Type B pancreatic cell (in vitro differentiated cells): Measurements from ENCODE around the gene COL2A1. TPM values are rescaled to one million over a fixed set of nuclear protein-coding genes. Genes with fewer than 3 reads are reported as not detected.
A peak's percentile ranks its signal among the peaks of the same experiment; 100 is the strongest.

Experiments used
- DNase-seq: peaks from one replicate; pipeline ENCODE4 v3.0.0; 2021; ENCODE audit warnings: mixed read lengths; ENCODE audit not compliant: unreplicated experiment; ENCODE audit errors: extremely low spot score
- H3K27ac Mint-ChIP-seq: 2 replicates; pipeline ENCODE4 v1.8.0; 2021; ENCODE audit warnings: mild to moderate bottlenecking, mixed read lengths
- H3K27me3 Mint-ChIP-seq: 2 replicates; pipeline ENCODE4 v1.8.0; 2021; ENCODE audit warnings: mixed read lengths
- H3K36me3 Mint-ChIP-seq: 2 replicates; pipeline ENCODE4 v1.8.0; 2021; ENCODE audit warnings: mixed read lengths
- H3K4me1 Mint-ChIP-seq: one replicate; pipeline ENCODE4 v1.8.0; 2021; ENCODE audit warnings: mixed read lengths; ENCODE audit not compliant: unreplicated experiment
- H3K4me3 Mint-ChIP-seq: 2 replicates; pipeline ENCODE4 v1.8.0; 2021; ENCODE audit warnings: mild to moderate bottlenecking, mixed read lengths
- H3K9me3 Mint-ChIP-seq: 2 replicates; pipeline ENCODE4 v1.8.0; 2021; ENCODE audit warnings: mixed read lengths
- total RNA-seq: library from RNA; stranded (reverse); gene quantifications from 2 replicates; pipeline ENCODE4 v1.2.1, GENCODE V29; 2021; ENCODE audit warnings: low replicate concordance
- TF ChIP-seq, protein P1 (sequence below): fragments of 200-600 bp; sonication (generic); conservative IDR thresholded peaks from 2 replicates; pipeline ENCODE4 v1.5.0; 2021; ENCODE audit warnings: antibody characterized with exemption, mild to moderate bottlenecking

COL2A1 gene
- total RNA-seq, 1 donor from 2014 or later = 227 TPM

DNA sequence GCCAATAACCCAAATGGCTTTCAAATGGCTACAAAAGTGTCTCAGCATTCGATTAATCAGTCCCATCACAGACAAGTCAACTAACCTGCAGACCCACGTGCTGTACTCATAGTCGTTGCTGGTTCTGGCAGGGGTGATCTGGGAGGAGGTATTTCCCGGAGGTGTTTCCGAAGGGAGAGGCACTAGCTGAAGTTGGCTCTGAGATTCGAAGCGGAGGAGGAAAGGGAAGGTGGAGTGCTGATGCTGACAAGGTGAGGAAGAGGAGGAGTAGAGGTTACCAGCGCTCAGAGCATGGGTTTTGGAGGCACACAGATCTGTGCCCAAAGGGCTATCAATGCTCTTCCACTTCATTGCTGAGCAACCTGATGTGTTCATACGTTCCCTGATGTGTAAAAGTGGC is 20.5 kb upstream of the COL2A1 start:
- no peaks in the 10 kb centered on the region for H3K27me3 Mint-ChIP-seq
- TF ChIP-seq, protein P1, sequence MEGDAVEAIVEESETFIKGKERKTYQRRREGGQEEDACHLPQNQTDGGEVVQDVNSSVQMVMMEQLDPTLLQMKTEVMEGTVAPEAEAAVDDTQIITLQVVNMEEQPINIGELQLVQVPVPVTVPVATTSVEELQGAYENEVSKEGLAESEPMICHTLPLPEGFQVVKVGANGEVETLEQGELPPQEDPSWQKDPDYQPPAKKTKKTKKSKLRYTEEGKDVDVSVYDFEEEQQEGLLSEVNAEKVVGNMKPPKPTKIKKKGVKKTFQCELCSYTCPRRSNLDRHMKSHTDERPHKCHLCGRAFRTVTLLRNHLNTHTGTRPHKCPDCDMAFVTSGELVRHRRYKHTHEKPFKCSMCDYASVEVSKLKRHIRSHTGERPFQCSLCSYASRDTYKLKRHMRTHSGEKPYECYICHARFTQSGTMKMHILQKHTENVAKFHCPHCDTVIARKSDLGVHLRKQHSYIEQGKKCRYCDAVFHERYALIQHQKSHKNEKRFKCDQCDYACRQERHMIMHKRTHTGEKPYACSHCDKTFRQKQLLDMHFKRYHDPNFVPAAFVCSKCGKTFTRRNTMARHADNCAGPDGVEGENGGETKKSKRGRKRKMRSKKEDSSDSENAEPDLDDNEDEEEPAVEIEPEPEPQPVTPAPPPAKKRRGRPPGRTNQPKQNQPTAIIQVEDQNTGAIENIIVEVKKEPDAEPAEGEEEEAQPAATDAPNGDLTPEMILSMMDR = no peak
- no peak overlapping the region for H3K27ac Mint-ChIP-seq
- H3K36me3 Mint-ChIP-seq = no peaks in the 10 kb centered on the region
- H3K4me1 Mint-ChIP-seq = peaks cover 67% of the 10 kb centered on the region
- DNase-seq = no peak
- H3K4me3 Mint-ChIP-seq = no peak overlapping the region
- H3K9me3 Mint-ChIP-seq = no peaks in the 10 kb centered on the region

DNA sequence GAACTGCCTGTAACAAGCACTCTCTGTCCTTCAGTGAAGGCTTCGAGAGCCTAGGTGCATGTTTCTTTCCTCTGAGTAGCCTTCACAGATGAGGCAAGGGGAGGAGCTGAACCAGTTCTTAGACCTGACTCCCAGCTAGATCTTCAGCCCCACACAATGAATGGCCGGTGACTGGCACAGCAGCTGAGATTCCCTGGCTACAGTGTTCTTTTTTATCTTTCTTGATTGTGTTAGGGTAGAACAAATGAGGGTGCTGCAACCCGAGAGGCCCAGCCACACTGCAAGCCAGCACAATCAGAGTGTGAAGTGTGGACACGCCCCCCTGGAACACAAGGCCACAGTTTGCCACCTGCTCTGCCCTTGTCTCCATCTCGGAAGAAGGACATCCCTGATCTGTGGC is 19.1 kb upstream of the COL2A1 start:
- H3K4me3 Mint-ChIP-seq = peak overlapping the region; percentile 54
- no peaks in the 10 kb centered on the region for H3K36me3 Mint-ChIP-seq
- H3K4me1 Mint-ChIP-seq = peaks cover 55% of the 10 kb centered on the region
- no peaks in the 10 kb centered on the region for H3K9me3 Mint-ChIP-seq
- peak overlapping the region; percentile 82 for H3K27ac Mint-ChIP-seq
- DNase-seq = no peak
- TF ChIP-seq, protein P1 = no peak
- H3K27me3 Mint-ChIP-seq = peaks cover 3% of the 10 kb centered on the region

DNA sequence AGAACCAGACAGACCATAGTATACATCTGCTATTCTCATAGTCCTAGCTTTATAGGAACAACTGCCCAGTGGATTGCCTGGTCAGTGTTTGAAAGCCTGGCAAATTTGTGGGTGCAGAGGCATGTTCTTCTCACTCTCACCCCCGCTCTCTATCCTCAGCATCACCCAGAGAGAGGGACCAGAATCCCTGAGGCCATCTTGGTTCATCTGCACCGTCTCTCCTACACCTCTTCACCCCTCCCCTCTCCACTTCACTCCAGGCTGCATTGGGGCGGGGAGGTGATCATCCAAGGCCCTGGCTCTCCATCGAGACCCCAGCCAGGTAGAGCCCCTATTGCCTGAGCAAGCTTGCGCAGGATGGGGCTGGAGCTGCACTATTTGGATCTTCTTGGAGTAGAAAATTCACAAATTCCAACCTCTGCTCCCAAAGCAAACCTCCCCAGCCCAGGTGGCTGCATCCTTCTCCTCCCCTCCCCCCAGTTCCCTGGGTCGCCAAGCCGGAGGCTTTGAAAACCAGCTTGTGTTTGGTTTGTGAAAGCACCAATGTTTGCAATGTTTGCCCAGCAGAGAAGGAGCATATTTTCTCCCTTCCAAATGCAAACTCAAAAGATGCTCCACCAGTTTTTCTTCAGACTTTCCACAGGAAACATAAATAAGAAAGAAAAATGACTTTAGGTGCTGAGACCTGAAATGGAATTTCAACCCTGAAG is 18.6 kb upstream of the COL2A1 start:
- H3K36me3 Mint-ChIP-seq = no peaks in the 10 kb centered on the region
- TF ChIP-seq, protein P1 = no peak
- peak overlapping the region; percentile 54 for H3K4me3 Mint-ChIP-seq
- peaks cover 51% of the 10 kb centered on the region for H3K4me1 Mint-ChIP-seq
- peak overlapping the region; percentile 82 for H3K27ac Mint-ChIP-seq
- DNase-seq = no peak
- peaks cover 5% of the 10 kb centered on the region for H3K27me3 Mint-ChIP-seq
- no peaks in the 10 kb centered on the region for H3K9me3 Mint-ChIP-seq

DNA sequence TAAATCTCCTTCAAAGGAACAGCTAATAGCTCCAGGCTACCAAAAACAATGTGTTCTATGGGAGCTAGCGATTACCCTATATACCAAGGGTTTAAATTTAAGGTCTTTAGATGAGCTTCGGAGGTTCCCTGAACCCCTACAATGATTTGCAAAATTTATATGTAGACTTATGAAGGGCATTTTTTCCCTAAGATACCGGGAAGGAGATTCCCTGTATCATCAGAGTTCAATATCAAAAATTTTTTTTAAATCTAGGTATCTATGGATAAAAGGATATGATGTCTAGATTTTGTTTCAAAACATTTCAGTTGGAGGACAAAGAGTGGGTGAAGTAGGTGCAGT is 17.9 kb upstream of the COL2A1 start:
- Mint-ChIP-seq H3K27ac (peak overlapping the region; percentile 82), H3K9me3 (no peaks in the 10 kb centered on the region), H3K27me3 (peaks cover 5% of the 10 kb centered on the region), H3K4me3 (peak overlapping the region; percentile 12), H3K36me3 (no peaks in the 10 kb centered on the region), H3K4me1 (peaks cover 47% of the 10 kb centered on the region)
- TF ChIP-seq, protein P1 = no peak
- DNase-seq = no peak

DNA sequence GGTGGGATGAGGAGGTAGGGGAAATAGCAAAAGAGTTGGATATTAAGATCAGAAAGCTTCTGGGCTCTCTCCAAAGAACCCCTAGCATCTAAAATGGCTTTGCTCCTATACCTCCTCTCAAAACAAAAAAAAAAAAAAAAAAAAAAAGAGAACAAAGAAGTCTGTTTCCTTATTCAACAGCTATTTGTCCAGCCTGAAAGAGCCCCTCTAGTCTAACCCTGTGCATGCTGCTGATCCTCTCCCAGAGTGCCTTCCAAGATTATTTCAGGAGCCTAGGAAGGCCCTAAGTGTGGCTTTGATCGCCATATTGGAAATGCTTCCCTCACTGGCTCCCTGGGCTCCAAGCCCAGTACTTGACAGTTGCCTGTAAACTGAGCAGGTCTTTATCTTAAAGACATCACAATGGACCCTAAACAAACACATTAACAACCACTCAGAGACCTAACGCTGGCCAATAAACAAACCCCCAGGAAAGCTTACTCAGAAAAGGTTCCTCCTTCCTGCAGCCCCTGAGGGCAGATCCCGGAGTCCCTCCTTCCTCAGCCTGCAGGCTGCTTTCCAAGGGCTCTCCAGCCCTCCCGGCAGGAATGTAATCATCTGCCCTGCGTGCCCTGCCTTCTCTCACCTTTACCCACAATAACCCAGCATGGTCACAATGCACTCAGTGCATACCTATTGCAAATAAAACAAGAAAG is 17.4 kb upstream of the COL2A1 start:
- no peaks in the 10 kb centered on the region for H3K36me3 Mint-ChIP-seq
- H3K27me3 Mint-ChIP-seq = peaks cover 5% of the 10 kb centered on the region
- no peaks in the 10 kb centered on the region for H3K9me3 Mint-ChIP-seq
- peak overlapping the region; percentile 82 for H3K27ac Mint-ChIP-seq
- H3K4me3 Mint-ChIP-seq = peak overlapping the region; percentile 62
- DNase-seq = no peak
- TF ChIP-seq, protein P1 = no peak
- H3K4me1 Mint-ChIP-seq = peaks cover 43% of the 10 kb centered on the region
